Superior temporal gyrus (tissue), 1 donor: Measurements from ENCODE around the gene ZC3H12D.
"Not testable (repeated sequence)": the region's sequence is repeated elsewhere in the genome, so short reads cannot be mapped to it uniquely, and the experiment has no call there.

ENCODE experiments used
- DNase-seq: peaks from one replicate; pipeline ENCODE4 v3.0.0-alpha.2; 2016; ENCODE audit errors: extremely low spot score

ZC3H12D gene

GRCh38 chr6:149483849-149484655 lies 762 bp downstream of the ZC3H12D start:
- no peak for DNase-seq

GRCh38 chr6:149483334-149483725 lies 1.5 kb downstream of the ZC3H12D start:
- no peak for DNase-seq

GRCh38 chr6:149482545-149483333 lies 2.1 kb downstream of the ZC3H12D start:
- no peak for DNase-seq

- DNase-seq = no peak
Observed at GRCh38 chr6:149480502-149481280, 4.1 kb downstream of the ZC3H12D start.

GRCh38 chr6:149478631-149479314 lies 6.0 kb downstream of the ZC3H12D start:
- DNase-seq = no peak

GRCh38 chr6:149477544-149477943 lies 7.3 kb downstream of the ZC3H12D start:
- no peak for DNase-seq

GRCh38 chr6:149476789-149477455 lies 7.9 kb downstream of the ZC3H12D start:
- no peak for DNase-seq

- DNase-seq = no peak
Observed at GRCh38 chr6:149474108-149474935, 10.5 kb downstream of the ZC3H12D start.

- no peak for DNase-seq
Observed at GRCh38 chr6:149473080-149474052, 11.4 kb downstream of the ZC3H12D start.

- no peak for DNase-seq
Observed at GRCh38 chr6:149472241-149472640, 12.6 kb downstream of the ZC3H12D start.

- no peak for DNase-seq
Observed at GRCh38 chr6:149471801-149472200, 13.0 kb downstream of the ZC3H12D start.

GRCh38 chr6:149470948-149471347 lies 13.9 kb downstream of the ZC3H12D start:
- DNase-seq = no peak

- DNase-seq = no peak
Observed at GRCh38 chr6:149468179-149468578, 16.6 kb downstream of the ZC3H12D start.

- no peak for DNase-seq
Observed at GRCh38 chr6:149467265-149467664, 17.5 kb downstream of the ZC3H12D start.

- DNase-seq = no peak
Observed at GRCh38 chr6:149464411-149464810, 20.4 kb downstream of the ZC3H12D start.

GRCh38 chr6:149463781-149464180 lies 21.0 kb downstream of the ZC3H12D start:
- DNase-seq = no peak

- not testable (repeated sequence) for DNase-seq
Observed at GRCh38 chr6:149462712-149463111, 22.1 kb downstream of the ZC3H12D start.

- DNase-seq = no peak
Observed at GRCh38 chr6:149461670-149462069, 23.1 kb downstream of the ZC3H12D start.

- DNase-seq = not testable (repeated sequence)
Observed at GRCh38 chr6:149460249-149460648, 24.6 kb downstream of the ZC3H12D start.
